B cell (primary cell): ENCODE results near the gene SHC2. TPM values are rescaled to one million over a fixed set of nuclear protein-coding genes. Genes with fewer than 3 reads are reported as not detected.

ENCODE experiments used
- ATAC-seq: fragments of 200-7000 bp; cut with Tn5 transposase; one replicate; pipeline ENCODE4 v1.10.0; 2021; ENCODE audit warnings: low read depth, mild to moderate bottlenecking, moderate number of reproducible peaks, moderate library complexity
- CTCF ChIA-PET: fragments of 350-600 bp; sonication (Branson Sonifier 250); formaldehyde crosslinking; loops from one replicate; lab custom pipeline; 2021; ENCODE audit warnings: antibody characterized with exemption, inconsistent platforms; lab: Charles Lee
- POLR2A ChIA-PET: fragments of 350-600 bp; sonication (Branson Sonifier 250); formaldehyde crosslinking; loops from one replicate; lab custom pipeline; 2021; ENCODE audit warnings: antibody characterized with exemption; lab: Charles Lee
- DNase-seq: peaks from one replicate; pipeline ENCODE4 v3.0.0; 2013
- H2AFZ ChIP-seq: 2 replicates; pipeline ENCODE4 v1.6.1; 2012; ENCODE audit warnings: mild to moderate bottlenecking, low read depth, low read length; ENCODE audit not compliant: insufficient read depth, poor library complexity, severe bottlenecking
- H3K27ac ChIP-seq, 2 donors: 1 replicate in 1 of 2; 2 replicates in 1 of 2; pipeline ENCODE4 v1.5.1; 2012 to 2013; ENCODE audit warnings: low read length in 2 of 2, mild to moderate bottlenecking in 2 of 2, moderate library complexity in 1 of 2
- H3K27me3 ChIP-seq, 4 experiments: fragments of 200-600 bp in 1 of 4; sonication (generic) in 1 of 4; replicated peaks in 1 of 4; 1 replicate in 2 of 4; 2 replicates in 2 of 4; pipeline versions ENCODE4 v1.6.1 to v1.7.0; 2013 to 2016; ENCODE audit warnings: low read length in 3 of 4, mild to moderate bottlenecking in 2 of 4, mixed read lengths in 1 of 4, moderate library complexity in 1 of 4; ENCODE audit not compliant: insufficient read depth in 4 of 4, control insufficient read depth in 3 of 4; ENCODE audit errors: control extremely low read depth in 1 of 4
- H3K36me3 ChIP-seq, 2 experiments: replicated peaks in 1 of 2; 1 replicate in 1 of 2; 2 replicates in 1 of 2; pipeline versions ENCODE4 v1.6.1 to v1.7.1; 2013; ENCODE audit warnings: low read length in 1 of 2; ENCODE audit not compliant: insufficient read depth in 2 of 2, control insufficient read depth in 1 of 2; ENCODE audit errors: control extremely low read depth in 1 of 2, extremely low read depth in 1 of 2
- H3K4me1 ChIP-seq, 2 donors: fragments of 200-600 bp in 1 of 2; sonication (generic) in 1 of 2; 1 replicate in 1 of 2; 2 replicates in 1 of 2; pipeline versions ENCODE4 v1.5.1 to v1.6.1; 2013 to 2017; ENCODE audit warnings: low read length in 2 of 2; ENCODE audit not compliant: control insufficient read depth in 2 of 2, insufficient read depth in 2 of 2
- H3K4me2 ChIP-seq: replicated peaks from 2 replicates; pipeline ENCODE3; 2012; ENCODE audit warnings: mild to moderate bottlenecking, low read depth, low read length; ENCODE audit not compliant: poor library complexity, severe bottlenecking
- H3K4me3 ChIP-seq, 5 experiments: fragments of 200-600 bp in 1 of 5; sonication (generic) in 1 of 5; 1 replicate in 3 of 5; 2 replicates in 2 of 5; pipeline versions ENCODE4 v1.5.1 to v1.7.0; 2011 to 2016; ENCODE audit warnings: low read length in 4 of 5, mild to moderate bottlenecking in 4 of 5, low read depth in 2 of 5, control low read depth in 1 of 5, moderate library complexity in 1 of 5; ENCODE audit not compliant: insufficient read depth in 1 of 5; ENCODE audit errors: control extremely low read depth in 1 of 5, extremely low read depth in 1 of 5
- H3K79me2 ChIP-seq: fragments of 200-600 bp; sonication (generic); one replicate; pipeline ENCODE4 v1.6.0; 2016; ENCODE audit warnings: low read length; ENCODE audit not compliant: control insufficient read depth, insufficient read depth
- H3K9ac ChIP-seq: fragments of 200-600 bp; sonication (generic); 2 replicates; pipeline ENCODE4 v1.6.1; 2017; ENCODE audit warnings: mild to moderate bottlenecking, low read length, moderate library complexity
- H3K9me3 ChIP-seq, 3 donors: one replicate each; pipeline versions ENCODE4 v1.6.1 to v1.7.1; 2013; ENCODE audit warnings: low read length in 2 of 3; ENCODE audit not compliant: control insufficient read depth in 2 of 3, insufficient read depth in 1 of 3; ENCODE audit errors: control extremely low read depth in 1 of 3
- H4K20me1 ChIP-seq: 2 replicates; pipeline ENCODE4 v1.6.0; 2012; ENCODE audit warnings: mild to moderate bottlenecking, low read length; ENCODE audit not compliant: insufficient read depth, control insufficient read depth, poor library complexity, severe bottlenecking
- H3K27ac Mint-ChIP-seq: one replicate; pipeline ENCODE4 v1.8.0; 2021; ENCODE audit warnings: mixed read lengths
- H3K27me3 Mint-ChIP-seq: one replicate; pipeline ENCODE4 v1.8.0; 2021; ENCODE audit warnings: mixed read lengths
- H3K4me1 Mint-ChIP-seq: one replicate; pipeline ENCODE4 v1.8.0; 2021; ENCODE audit warnings: mixed read lengths
- H3K4me3 Mint-ChIP-seq: one replicate; pipeline ENCODE4 v1.8.0; 2021; ENCODE audit warnings: mixed read lengths
- H3K9me3 Mint-ChIP-seq: one replicate; pipeline ENCODE4 v1.8.0; 2022; ENCODE audit warnings: mixed read lengths; ENCODE audit not compliant: insufficient read depth
- EZH2 ChIP-seq: IDR thresholded peaks from 2 replicates; pipeline ENCODE4 v1.6.1; 2012; ENCODE audit warnings: borderline replicate concordance, low read depth, mild to moderate bottlenecking, moderate library complexity, low read length; ENCODE audit not compliant: insufficient read depth, poor library complexity, severe bottlenecking
- WGBS: methylation state at CpG from one replicate; pipeline ENCODE4 v1.1.5; 2013; ENCODE audit warnings: missing lambda C conversion rate; ENCODE audit not compliant: insufficient coverage; 5-methylcytosine and 5-hydroxymethylcytosine counted together
- intact Hi-C: fragments of 100-400 bp; cut with micrococcal nuclease; formaldehyde crosslinking; loops from one replicate; pipeline ENCODE4 v1.10.0; 2022
- polyA plus RNA-seq: library from polyadenylated mRNA; depleted of rRNA; stranded (reverse); fragments of >200 nt; gene quantifications from 2 replicates; pipeline ENCODE4 v1.2.3, GENCODE V29; 2012
- total RNA-seq, 2 donors: library from RNA; stranded (reverse); fragments of 120-200 nt in 1 of 2; gene quantifications; 1 replicate in 1 of 2; 2 replicates in 1 of 2; pipeline versions ENCODE4 v1.2.3 to v1.2.4, GENCODE V29; 2013 to 2022
- TF ChIP-seq, protein P1 (sequence below): fragments of 200-600 bp; IDR thresholded peaks from one replicate; pipeline ENCODE4 v1.8.0; 2022; ENCODE audit warnings: antibody characterized with exemption, mild to moderate bottlenecking

The SHC2 gene
- total and polyA plus RNA-seq, 2 donors (not counting 1 experiment from before 2014, with no cell fraction given) = 0.19 TPM; not detected in 1

DNA sequence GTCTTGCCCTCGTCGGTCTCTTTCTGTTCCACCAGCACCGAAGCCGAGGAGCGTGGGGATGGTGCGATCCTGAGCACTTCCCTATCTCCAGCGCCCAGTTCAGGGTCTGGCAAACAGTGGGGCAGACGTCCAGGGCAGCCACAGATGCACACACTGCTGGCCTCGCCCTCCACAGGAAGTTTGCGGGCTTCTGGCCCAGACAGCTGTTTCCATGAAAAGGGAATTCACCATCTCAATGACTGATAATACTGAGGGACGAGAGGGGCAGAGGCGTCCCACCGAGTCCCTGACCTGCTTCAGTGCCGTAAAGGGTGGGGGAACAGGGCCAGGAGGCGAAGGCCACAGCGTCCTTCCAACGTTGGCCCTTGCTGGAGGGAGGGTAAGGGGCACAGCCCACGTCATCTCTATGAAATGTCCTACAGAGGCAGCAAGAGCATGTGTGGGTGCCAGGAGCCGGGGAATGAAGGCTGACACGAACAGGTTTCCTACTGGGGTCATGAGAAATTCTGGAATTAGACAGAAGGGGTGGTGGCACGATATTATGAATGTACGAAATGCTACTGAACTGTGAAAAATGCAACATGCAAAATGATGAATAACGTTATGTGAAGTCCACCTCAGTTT lies 19.5 kb downstream of the SHC2 start:
- ATAC-seq (no peak), DNase-seq (no peak)
- Histone ChIP-seq H3K9me3 (peaks cover 0 to 22% (median 0%) of the 10 kb centered on the region in 3 donors), H3K27ac (no peak overlapping the region), H3K4me2 (no peak overlapping the region), H2AFZ (no peak overlapping the region), H3K4me3 (no peak overlapping the region), H3K79me2 (no peaks in the 10 kb centered on the region), H3K4me1 (no peaks in the 10 kb centered on the region), H3K9ac (no peak overlapping the region), H4K20me1 (no peaks in the 10 kb centered on the region), H3K27me3 (peaks cover 0 to 7% (median 1%) of the 10 kb centered on the region in 4 experiments), H3K36me3 (no peaks in the 10 kb centered on the region)
- POLR2A ChIA-PET = no interaction called here
- TF ChIP-seq, protein P1, sequence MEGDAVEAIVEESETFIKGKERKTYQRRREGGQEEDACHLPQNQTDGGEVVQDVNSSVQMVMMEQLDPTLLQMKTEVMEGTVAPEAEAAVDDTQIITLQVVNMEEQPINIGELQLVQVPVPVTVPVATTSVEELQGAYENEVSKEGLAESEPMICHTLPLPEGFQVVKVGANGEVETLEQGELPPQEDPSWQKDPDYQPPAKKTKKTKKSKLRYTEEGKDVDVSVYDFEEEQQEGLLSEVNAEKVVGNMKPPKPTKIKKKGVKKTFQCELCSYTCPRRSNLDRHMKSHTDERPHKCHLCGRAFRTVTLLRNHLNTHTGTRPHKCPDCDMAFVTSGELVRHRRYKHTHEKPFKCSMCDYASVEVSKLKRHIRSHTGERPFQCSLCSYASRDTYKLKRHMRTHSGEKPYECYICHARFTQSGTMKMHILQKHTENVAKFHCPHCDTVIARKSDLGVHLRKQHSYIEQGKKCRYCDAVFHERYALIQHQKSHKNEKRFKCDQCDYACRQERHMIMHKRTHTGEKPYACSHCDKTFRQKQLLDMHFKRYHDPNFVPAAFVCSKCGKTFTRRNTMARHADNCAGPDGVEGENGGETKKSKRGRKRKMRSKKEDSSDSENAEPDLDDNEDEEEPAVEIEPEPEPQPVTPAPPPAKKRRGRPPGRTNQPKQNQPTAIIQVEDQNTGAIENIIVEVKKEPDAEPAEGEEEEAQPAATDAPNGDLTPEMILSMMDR = no peak
- TF ChIP-seq EZH2 = no peak
- intact Hi-C loops = no loop called here
- Mint-ChIP-seq H3K9me3 (no peaks in the 10 kb centered on the region), H3K27ac (no peak overlapping the region), H3K4me1 (no peaks in the 10 kb centered on the region), H3K4me3 (no peak overlapping the region), H3K27me3 (peaks cover 14% of the 10 kb centered on the region)
- 29% methylated on average over 22 of the region's 23 CpGs for WGBS
- CTCF ChIA-PET = no interaction called here

DNA sequence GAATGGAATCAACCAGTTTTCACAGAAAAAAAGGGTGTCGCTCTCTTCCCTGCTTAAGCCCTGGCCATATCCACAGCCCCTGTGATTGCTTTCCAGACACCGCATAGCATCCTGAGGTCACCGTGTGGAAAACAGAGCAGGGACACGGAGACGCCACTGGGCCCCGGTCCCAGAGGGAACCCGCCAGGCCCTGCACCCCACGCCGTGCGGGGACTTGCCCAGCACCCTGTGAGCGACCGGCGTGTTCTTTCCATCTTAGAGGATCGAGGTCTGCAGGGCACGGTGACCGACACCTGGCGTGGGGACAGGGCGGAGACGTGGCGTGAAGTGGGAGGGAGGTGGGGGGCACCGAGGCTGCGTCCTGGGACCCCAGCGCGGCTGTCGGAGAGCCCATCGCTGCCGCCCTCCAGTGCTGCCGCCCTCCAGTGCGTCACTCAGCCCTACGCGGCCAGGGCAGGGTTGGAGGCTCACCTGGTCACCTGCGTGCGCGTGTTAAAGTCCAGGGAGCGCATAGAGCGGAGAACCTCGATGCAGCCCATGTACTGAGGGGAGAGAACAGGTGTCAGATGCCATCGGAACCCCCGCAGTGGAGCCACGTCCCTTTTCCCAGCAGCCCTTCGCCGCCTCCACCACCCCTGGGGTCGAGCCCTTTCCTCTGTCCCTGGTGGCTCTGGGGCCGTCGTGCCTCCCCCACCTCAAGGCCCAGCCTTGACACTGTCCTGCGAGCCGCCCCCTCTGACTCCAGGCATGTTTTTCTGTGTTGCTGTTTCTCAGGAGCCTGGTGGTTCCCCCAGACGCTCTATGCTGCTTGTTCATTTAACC lies 20.2 kb downstream of the SHC2 start:
- no peaks in the 10 kb centered on the region for H3K9me3 Mint-ChIP-seq
- H3K4me1 ChIP-seq = no peaks in the 10 kb centered on the region
- no peaks in the 10 kb centered on the region for H3K4me1 Mint-ChIP-seq
- no peak overlapping the region for H3K4me2 ChIP-seq
- no peak overlapping the region for H3K9ac ChIP-seq
- H2AFZ ChIP-seq = no peak overlapping the region
- intact Hi-C loops = no loop called here
- DNase-seq (no peak), ATAC-seq (no peak)
- no peak overlapping the region for H3K4me3 ChIP-seq
- H3K9me3 ChIP-seq = peaks cover 0 to 22% (median 0%) of the 10 kb centered on the region in 3 donors
- H3K4me3 Mint-ChIP-seq = no peak overlapping the region
- 80% methylated on average over 44 of the region's 48 CpGs for WGBS
- H3K27me3 Mint-ChIP-seq = peaks cover 15% of the 10 kb centered on the region
- H3K27ac Mint-ChIP-seq = no peak overlapping the region
- no peaks in the 10 kb centered on the region for H3K36me3 ChIP-seq
- no peaks in the 10 kb centered on the region for H4K20me1 ChIP-seq
- no peaks in the 10 kb centered on the region for H3K79me2 ChIP-seq
- TF ChIP-seq, protein P1 = no peak
- TF ChIP-seq EZH2 = no peak
- ChIA-PET POLR2A (no interaction called here), CTCF (no interaction called here)
- H3K27me3 ChIP-seq = peaks cover 0 to 9% (median 1%) of the 10 kb centered on the region in 4 experiments
- H3K27ac ChIP-seq = no peak overlapping the region
